HG02973 (cell line): ENCODE data around the gene MAGEB17.
"Not testable (repeated sequence)": the region's sequence is repeated elsewhere in the genome, so short reads cannot be mapped to it uniquely, and the experiment has no call there.

ENCODE experiments used
- ATAC-seq: cut with Tn5 transposase; IDR thresholded peaks from one replicate; pipeline ENCODE4 v1.9.1; 2021; ENCODE audit warnings: moderate library complexity; ENCODE audit not compliant: unreplicated experiment

Gene MAGEB17, protein sequence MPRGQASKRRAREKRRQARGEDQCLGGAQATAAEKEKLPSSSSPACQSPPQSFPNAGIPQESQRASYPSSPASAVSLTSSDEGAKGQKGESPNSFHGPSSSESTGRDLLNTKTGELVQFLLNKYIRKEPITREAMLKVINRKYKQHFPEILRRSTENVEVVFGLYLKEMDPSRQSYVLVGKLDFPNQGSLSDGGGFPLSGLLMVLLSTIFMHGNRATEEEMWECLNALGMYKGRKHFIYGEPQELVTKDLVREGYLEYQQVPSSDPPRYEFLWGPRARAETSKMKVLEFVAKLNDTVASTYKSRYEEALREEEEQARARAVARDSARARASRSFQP

DNA sequence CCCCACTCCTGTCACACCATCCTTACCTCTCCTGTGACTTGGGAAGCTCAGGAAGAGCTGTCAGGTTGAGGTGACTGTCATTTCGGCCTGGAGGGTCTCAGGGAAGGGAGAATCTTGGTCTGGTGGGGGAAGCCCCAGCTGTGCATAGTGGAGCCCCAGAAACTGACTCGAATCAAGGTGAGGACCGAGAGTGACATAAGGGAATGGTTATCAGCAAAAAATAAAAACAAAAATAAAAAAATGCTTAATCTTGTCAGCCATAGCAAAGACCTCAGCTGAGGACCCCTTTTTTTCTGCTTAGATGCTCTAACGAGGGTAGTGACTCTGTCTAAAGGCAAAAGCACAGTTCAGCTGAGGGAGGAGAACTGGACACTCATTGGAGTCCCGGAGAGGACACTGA is at the start of gene MAGEB17:
Gene MAGEB17 (plus strand): TSS at position 301 of the 400 bp plus-strand sequence. CDS start 2,902 bp downstream, outside the sequence.
- ATAC-seq, result no peak

DNA sequence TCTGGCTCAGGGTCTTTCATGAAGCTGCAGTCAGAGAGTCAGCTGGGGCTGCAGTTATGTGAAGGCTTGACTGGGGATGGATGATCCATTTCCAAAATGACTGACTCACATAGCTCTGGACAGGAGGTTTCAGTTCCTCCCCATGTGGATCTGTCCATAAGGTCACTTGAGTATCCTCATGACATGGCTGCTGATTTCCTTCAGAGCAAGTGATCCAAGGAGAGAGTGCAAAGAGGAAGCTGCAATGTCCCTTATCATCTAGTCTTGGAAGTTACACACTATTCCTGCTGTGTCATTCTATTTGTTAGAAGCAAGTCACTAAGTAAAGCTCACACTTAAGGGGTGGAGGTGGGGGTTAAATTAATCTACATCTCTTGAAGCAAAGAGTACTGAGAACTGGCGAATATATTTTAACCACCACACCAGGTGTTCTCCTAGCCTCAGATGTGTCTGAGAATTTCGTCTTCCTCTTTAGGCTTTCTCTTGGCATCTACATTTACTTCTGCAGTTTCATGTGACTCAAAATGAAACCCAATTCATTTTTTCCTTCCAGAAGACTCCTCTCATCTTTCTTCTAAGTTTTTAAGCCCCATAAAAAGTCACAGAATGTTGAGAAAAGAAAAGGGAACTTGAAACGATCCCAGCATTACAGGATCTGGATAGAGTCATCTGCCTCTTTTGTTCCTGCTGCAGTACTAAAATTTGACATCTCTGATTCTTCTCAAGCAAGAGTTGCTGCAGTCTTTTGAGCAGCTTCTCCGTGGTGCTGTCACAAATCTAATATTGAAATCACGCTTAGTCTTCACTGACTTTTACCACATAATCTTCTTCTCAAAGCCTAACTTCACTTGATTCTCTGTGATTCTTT is 47.7 kb upstream of the MAGEB17 start:
- ATAC-seq, result peak; percentile 84

DNA sequence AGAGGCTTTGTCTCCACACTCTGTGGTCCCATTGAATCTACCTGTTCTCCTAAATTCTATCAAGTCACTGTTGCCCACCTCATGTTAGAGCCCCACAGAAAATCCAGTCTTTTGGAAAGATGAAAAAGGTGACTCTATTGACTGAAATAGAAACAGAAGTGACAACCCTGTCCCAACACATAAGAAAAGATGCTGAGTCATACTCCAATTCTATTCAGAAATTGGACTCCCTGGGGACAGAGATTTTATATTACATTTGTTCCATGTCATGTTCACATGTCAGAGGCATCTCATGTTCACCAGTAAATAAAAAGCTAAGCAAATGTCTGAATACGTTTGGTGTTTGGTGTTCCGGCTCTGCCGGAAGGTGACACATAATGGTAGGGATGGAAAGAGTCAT is 46.9 kb upstream of the MAGEB17 start:
- no peak for ATAC-seq

DNA sequence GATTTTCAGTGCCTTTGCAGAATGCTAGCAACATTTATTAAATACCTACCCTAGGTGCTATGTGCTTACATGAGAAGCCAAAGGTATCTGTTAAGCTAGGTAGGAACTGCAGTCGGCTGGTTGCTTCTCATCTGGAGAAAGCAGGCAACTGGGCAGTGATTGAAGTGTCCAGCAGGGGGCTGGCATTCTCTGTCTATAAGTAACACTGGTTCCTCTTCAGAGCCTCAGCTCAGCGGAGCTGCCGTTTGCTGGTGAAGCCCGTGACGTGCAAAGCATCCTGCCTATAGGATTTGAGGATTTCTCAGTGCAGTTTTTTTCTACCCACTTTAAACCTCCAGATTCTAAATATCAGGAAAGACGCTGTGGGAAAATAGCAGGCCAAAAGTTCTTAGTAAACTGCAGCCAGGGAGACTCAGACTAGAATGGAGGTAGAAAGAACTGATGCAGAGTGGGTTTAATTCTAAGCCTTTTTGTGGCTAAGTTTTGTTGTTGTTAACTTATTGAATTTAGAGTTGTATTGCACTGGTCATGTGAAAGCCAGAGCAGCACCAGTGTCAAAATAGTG is 44.0 kb upstream of the MAGEB17 start, which contains the start of gene GRPR:
Gene GRPR (plus strand): TSS at position 344 of the 565 bp plus-strand sequence. CDS start 389 bp downstream, outside the sequence.
- ATAC-seq, result peak; percentile 53

DNA sequence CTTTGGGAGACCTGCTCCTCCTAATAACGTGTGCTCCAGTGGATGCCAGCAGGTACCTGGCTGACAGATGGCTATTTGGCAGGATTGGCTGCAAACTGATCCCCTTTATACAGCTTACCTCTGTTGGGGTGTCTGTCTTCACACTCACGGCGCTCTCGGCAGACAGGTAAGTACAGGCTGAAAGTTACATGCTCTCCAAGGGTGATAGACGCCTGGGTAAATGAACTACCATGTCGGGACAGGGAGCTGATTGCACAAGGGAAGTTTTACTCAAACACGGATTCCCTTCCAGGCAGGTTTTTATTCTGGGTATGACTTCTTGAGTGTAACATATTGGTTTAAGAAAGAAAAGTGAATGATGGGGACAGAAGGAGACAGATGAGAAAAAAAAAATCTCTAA is 43.1 kb upstream of the MAGEB17 start:
- ATAC-seq, result no peak

DNA sequence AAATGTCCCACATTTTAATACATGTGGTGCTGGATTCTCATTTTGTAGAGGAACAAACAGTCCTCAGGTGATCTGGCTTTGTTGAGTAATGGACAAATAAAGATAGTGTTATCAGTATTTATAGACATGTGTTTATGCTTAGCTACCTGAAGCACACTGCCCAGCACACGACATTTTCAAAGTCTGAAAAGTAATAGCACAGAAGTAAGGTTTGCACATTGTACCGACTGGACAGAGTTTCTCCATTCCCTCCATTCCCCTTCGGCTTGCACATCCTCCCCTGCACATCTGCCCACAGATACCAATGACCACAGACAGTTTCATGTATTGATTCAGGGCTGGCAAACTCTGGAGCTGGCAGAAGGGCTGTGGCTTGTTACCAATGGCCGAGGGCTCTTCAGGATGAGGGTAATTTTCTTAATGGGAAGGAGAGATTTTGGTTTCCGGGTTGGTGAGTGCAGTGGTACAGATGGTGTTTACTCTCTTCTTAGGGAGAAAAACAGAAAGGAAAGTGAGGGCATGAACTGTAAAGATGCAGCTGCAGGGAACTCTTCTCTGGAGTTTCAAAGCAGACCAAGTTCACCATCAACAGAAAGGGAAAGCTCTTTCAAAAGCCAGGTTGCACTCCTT is 41.6 kb upstream of the MAGEB17 start:
- ATAC-seq, result no peak

DNA sequence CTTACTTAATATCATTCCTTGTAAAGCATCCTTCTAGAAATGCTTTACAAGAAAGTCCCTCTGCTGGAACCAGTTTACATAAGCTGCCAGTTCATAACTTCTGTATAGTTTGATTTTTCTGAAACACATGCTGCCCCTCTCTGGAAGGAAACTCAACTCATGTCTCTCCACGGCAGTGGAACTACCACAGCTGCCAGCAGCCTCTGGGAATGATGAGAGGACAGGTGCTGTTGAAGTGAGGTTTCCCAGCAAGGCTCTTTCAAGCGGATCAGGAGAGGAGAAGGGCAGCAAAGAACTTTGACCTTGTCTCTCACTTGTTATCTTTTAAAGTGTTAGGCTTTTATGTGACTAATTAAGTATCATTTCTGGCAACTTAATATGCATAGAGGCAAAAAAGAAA is 36.6 kb upstream of the MAGEB17 start:
- no peak for ATAC-seq

DNA sequence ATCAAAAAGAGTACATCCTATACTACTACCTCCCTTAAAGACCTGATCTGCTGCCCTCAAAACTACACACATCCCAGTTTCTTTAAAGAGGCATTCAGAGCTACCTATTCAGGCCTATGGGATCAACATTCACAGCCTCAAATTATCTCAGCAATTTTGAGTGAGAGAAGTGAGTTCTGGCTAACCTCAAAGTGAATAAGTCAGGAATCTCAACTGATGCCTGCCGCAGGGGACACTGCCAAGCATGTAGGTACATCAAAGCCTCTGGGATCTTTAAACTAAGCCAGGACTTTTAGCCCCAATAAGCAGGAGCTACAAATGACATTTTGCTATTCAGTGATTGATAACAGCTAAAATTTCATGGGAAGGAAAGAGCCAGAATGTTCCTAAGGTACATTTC is 32.3 kb upstream of the MAGEB17 start:
- no peak for ATAC-seq

DNA sequence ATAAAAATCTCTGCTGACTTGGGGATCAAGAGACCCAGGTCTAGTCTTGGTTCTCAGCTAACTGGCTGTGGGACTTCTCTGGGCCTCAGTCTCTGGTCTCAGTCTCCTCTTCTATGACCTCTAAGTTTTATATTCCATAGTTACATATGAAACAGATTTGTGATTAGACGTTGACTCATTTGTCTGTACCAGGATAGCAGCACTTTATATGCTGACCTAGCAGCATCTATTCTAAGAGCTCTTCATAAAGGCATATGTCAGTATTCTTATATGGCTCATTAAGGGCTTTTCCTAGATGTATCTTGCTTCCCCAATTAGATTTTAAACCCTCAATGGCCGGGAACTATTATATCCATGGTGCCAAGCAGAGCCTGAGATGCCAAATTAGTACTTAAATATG is 31.2 kb upstream of the MAGEB17 start:
- ATAC-seq, result no peak

DNA sequence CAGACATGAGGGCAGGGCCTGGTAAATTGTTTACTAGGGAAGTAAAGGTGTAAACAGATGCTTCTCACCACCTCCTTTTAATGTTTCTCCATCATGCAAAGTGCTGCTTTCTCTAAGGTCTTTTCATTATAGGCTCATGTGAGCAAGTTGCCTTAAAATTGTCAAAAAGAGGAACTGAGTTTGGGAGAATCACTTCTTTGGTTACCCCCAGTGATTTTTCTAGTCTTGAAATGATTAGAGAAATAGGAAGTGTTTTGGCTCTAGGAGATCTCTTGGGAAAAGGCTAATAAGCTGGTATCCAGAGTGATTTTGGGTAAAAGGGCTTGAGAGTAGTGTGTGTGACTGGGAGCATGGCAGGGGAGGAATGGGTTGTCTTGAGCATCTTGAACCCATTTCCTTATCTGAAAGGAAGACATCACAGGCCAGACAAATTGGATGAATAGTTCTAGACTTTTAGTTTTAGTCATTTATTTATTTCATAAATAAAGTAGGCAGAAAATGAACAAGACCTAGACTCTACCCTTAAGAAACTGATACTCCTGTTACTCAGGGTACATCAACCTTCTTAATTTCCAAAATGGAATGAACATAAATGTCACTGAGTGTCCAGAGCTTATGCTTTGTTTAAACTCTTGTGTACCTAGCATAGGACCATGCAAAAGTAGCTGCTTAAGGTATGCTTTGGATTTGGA is 29.7 kb upstream of the MAGEB17 start:
- ATAC-seq, result peak; percentile 69

DNA sequence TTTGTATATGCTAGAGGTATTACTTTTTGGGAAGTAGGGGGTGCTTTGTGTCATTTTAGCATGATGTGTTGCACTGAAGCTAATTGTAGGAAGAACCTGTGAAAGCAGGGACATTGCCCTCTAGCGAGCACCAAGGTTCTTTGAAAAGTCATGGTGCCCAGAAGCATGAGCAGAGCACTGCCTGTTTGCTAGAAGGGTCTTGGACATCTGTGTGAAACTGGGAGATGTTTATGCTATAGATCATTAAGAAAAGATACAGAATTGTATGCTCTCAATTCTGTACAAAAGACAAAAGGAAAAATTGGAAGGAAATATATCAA is 29.2 kb upstream of the MAGEB17 start:
- ATAC-seq, result peak; percentile 23

DNA sequence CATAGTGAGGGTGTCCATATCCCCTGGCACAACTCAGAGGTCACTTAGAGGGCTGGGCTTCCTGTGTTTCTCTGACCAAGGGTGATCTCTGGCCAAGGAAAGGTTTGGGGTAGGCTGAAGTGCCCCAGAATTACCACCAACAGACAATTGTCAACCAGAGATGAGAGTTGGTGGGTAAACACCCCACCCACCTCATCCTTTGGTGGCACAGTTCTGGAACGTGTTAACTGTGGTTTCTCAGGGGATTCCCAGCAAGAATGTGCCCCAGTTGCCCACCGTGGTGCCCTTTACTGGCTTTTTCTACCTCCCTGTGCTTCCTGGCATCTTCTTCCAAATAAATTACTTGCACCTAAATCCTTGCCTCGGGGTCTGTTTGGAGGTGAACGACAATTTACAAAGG is 26.8 kb upstream of the MAGEB17 start:
- no peak for ATAC-seq

DNA sequence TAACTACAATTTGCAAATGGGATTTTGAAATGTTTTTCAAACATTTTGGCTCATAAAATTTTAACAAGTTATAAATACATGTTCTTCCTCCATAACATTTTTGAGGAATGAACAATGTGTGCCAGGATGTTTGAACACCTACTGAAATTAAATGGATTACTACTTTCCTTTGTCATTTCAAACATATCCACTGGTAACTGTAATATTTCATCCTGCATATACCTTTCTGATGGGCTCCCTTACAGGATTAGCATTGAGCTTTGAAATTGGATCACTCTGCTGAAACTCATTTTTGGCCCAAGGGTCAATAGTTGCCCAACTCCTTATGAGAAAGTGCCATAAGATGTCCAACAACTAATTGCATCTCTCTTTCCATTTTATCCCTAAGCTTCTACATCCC is 26.3 kb upstream of the MAGEB17 start:
- no peak for ATAC-seq

DNA sequence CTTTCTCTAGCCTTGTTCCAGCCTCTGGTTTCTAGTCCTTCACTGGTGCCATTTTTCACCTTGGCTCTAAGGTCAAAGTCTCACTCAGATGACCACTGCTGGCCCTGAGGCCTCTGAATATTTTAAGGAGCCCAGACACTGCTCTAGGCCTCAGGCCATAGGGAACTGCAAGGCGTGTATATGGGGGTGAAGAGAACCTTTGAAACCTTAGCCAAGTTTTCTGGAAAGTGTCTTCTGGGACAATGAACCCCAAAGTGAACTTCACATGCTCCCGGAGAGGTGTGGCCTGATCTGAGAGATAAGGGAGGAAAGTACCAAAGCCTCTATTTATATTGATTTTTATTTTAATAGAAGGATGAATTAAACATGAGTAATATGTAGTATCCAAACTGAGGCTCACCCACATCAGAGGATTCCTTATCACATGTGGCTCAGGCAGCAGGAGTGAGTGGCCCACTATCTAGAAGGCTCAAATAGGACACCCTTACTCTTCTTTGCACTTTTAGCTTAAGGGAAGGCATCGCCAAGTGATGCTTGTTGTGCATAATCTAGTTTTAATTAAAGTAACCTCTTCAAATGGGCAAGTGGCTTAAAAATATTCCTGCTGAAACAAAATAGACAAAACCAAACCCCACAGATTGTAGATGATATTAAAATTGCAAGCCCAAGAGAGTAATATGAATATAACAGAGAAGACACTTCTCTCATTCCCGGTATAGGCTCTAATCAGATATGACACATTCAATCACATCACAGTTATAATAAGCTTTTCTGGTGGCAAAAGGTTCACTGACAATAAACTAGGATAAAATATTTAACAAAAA is 25.6 kb upstream of the MAGEB17 start:
- no peak for ATAC-seq

DNA sequence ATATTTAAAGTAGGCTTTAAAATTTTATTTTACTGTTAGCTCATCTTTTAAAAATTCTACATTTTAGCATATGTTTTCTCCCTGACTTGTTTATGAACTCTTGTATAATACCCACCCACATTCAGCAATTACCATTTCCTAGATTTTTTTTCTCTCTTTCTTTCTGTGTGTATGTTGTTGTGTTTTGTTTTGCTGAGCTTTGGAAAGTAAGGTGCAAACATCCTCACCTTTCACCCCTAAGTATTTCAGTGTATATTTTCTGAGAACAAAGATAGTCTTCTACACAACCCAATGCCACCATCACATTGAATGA is 25.1 kb upstream of the MAGEB17 start:
- no peak for ATAC-seq

DNA sequence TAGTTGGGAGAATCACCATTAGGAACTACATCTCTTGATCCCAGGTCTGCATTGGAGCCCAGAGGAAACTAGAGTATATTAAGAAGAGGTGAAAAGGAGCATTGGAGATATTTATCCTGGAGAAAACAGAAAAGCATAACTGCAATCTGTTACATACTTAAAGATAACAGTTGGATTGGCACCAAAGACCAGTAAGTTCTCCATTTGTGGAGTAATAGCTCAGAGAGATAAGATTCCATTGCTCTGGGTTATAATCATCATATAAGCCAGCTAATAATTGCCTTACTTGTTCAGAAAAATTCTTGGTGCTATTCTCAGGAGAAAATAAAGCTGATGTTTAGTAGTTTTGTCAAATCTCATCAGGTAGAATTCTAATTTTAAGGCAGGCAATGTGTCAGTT is 23.3 kb upstream of the MAGEB17 start:
- no peak for ATAC-seq

DNA sequence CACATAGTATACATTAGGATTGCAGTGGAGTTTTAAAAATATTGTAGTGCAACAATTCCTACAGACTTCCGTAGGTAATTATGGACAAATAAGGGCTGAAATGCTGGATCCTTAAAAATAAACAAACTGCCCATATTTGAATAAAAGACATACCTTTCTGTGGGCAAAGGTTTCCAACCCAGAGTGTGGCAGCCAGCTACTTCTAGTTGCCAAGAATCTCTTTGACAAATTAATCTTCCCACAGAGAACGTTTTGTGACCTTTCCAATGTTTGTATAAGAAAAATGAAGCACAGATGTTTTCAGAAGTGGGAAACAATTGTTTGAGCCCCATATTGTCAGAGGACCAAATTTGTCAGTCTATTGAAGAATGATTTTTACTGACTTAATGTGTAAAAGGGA is 22.9 kb upstream of the MAGEB17 start:
- ATAC-seq, result no peak

DNA sequence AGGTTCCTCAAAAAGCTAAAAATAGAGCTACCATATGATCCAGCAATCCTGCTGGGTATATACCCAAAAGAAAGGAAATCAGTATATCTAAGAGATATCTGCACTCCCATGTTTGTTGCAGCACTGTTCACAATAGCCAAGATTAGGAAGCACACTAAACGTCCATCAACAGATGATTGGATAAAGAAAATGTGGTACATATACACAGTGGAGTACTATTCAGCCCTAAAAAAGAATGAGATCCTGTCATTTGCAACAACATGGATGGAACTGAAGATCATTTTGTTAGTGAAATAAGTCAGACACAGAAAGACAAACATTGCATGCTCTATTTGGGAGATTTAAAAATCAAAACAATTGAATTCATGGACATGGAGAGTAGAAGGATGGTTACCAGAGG is 22.2 kb upstream of the MAGEB17 start:
- ATAC-seq, result not testable (repeated sequence)

DNA sequence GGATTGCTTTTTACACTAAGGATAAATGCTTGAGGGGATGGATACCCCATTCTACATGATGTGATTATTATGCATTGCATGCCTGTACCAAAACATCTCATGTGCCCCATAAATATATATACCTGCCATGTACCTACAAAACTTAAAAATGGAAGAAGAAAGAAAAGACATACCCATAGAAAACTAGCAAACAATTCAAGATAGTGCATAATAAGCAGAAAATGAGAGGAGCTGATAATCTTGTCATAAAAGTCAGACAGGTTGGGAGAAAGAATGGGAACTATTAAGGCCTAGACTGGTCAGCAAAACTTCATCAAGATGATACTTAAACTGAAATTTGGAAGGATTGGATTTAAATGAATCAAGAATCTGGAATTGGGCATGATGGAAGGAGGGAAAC is 21.6 kb upstream of the MAGEB17 start:
- ATAC-seq, result no peak

DNA sequence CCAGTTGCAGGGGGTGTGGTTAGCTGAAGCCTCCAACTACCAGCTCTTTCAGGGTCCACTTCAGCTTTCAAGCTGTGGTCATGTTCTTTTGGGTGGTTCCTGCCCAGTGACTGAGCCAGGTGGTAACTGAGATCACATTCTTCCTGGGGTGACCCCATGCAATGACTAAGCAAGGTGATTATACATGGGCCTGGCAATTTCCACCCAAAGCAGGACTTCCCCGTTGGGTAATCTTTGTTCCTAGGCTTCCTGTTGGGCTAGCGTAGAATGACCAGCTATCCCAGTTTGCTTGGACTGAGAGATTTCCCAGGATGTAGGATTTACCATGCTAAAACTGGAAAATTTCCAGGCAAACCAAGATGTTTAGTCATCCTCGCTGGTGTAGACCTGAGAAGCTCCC is 18.4 kb upstream of the MAGEB17 start:
- no peak for ATAC-seq
